ENCODE data around the gene ASIP. TPM values are rescaled to one million over a fixed set of nuclear protein-coding genes. Genes with fewer than 3 reads are reported as not detected.
A peak's percentile ranks its signal among the peaks of the same experiment; 100 is the strongest.

Gene ASIP
- total RNA-seq, 1 donor from 2014 or later = not detected

DNA sequence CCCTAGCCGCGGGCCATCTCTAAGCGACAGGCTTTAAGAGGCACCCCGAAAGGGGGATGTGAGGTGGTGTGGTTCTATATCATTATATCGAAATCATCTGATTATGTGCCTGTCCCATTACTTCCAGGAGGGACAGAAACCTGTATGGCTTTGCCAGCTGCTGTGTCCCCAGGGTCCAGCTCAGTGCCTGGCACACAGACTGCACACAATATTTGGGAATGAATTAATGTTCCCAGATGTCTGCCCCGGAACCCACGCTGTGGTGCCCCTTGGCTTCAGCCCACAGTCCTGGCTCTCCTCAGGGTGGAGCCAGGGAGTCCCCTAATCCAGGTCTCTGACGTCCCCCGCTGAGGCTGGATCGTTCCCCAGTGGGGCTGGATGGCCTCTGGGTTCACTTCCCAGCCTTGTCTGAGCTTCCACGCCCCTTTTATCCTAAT, 70.8 kb downstream of the ASIP start:
- FAIRE-seq = no peak
- no peaks in the 10 kb centered on the region for H3K27me3 ChIP-seq (ENCODE audit: control insufficient read depth, insufficient read depth, low read length)
- TF ChIP-seq, protein P1, sequence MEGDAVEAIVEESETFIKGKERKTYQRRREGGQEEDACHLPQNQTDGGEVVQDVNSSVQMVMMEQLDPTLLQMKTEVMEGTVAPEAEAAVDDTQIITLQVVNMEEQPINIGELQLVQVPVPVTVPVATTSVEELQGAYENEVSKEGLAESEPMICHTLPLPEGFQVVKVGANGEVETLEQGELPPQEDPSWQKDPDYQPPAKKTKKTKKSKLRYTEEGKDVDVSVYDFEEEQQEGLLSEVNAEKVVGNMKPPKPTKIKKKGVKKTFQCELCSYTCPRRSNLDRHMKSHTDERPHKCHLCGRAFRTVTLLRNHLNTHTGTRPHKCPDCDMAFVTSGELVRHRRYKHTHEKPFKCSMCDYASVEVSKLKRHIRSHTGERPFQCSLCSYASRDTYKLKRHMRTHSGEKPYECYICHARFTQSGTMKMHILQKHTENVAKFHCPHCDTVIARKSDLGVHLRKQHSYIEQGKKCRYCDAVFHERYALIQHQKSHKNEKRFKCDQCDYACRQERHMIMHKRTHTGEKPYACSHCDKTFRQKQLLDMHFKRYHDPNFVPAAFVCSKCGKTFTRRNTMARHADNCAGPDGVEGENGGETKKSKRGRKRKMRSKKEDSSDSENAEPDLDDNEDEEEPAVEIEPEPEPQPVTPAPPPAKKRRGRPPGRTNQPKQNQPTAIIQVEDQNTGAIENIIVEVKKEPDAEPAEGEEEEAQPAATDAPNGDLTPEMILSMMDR (IDR thresholded peaks at IDR 0.05; ENCODE audit: insufficient read depth, low read length, severe bottlenecking) = no peak
- no peaks in the 10 kb centered on the region for H3K36me3 ChIP-seq (ENCODE audit: control insufficient read depth, insufficient read depth, low read length)
- DNase-seq (ENCODE audit: low read depth) = no peak
- no peak overlapping the region for H3K4me3 ChIP-seq (ENCODE audit: low read depth, low read length)

DNA sequence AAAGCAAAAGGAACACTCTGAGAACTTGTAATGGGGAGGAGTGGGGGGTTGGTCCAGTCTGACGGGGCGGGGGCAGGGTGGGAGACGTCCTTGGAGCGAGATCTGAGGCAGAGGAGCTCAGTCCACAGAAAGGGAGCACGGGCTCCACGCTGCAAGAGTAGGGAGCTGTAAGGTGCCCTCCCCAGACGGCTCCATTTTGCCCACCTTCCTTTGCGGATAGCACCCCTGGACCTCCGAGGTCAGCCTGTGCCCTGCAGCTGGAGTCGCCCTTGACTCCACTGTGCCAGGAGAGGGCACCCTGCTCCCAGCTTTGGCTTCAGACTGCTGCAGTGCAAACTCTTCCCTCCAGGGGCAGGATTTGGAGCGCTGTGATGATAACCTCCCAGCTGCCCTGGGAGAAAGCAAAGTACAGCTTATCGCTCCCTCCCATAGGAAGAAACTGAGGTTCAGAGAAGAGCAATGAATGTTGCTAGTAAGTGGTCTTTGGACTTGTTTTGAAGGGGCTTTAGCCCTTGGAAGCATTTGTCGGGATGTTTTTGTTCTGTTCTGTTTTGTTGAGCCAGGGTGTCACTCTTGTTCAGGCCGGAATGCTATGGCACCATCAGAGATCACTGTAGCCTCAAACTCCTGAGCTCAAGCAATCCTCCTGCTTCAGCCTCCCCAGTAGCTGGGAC, 71.5 kb downstream of the ASIP start:
- H3K27me3 ChIP-seq (ENCODE audit: control insufficient read depth, insufficient read depth, low read length) = no peaks in the 10 kb centered on the region
- FAIRE-seq (peak; percentile 68), DNase-seq (ENCODE audit: low read depth) (peak; percentile 74)
- H3K36me3 ChIP-seq (ENCODE audit: control insufficient read depth, insufficient read depth, low read length) = no peaks in the 10 kb centered on the region
- no peak overlapping the region for H3K4me3 ChIP-seq (ENCODE audit: low read depth, low read length)
- TF ChIP-seq, protein P1 (IDR thresholded peaks at IDR 0.05; ENCODE audit: insufficient read depth, low read length, severe bottlenecking) = peak; percentile 100

DNA sequence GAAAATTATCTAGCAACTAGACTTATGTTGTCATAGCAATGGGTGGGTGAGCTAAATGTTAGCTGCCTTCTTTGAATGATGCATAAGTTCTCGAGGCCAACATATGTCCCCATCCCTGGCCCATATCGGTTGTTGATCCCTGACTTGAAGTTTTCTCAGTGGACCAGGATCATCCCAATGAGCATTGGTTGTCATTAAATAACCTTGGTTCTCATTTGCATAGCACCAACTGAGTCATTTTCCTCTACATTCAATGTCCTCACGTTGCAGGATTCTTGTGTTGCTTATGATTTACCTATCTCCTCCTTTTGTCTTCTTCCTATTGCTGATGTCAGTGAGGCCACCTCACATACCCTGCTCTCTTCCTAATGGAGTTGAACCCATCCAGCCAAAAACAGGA, 74.0 kb downstream of the ASIP start:
- FAIRE-seq = no peak
- Histone ChIP-seq H3K4me3 (ENCODE audit: low read depth, low read length) (no peak overlapping the region), H3K36me3 (ENCODE audit: control insufficient read depth, insufficient read depth, low read length) (no peaks in the 10 kb centered on the region), H3K27me3 (ENCODE audit: control insufficient read depth, insufficient read depth, low read length) (no peaks in the 10 kb centered on the region)
- TF ChIP-seq, protein P1 (IDR thresholded peaks at IDR 0.05; ENCODE audit: insufficient read depth, low read length, severe bottlenecking) = no peak
- DNase-seq (ENCODE audit: low read depth) = peak; percentile 59

DNA sequence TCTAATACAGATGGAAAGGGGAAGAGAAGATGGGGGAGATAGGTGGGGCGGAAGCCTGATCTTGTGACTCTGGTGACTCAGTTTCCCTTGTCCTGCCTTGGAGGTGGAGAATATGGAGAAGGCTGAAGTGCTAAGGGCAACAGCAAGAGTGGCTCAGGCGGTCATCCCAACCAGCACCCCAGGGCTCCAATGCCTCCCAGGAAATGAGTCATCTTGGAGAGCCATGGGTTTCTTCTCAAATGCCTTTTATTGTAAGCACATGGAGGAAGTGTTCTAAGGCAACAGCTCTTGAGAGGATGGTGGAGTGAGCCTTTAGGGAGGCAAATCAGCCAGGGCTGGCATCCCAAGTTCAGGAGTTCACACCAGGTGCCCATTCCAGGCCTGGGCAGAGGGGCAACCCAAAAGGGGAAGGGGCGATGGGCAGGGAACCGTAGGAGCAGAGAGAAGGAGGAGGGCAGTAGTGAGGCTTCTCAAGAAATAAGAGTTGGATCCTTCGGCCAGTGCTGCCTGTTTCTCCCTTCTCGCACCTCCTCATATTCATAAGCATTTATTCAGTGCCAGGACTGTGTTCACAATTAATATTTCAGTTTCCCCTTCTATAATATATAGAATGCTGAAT, 75.1 kb downstream of the ASIP start:
- H3K36me3 ChIP-seq (ENCODE audit: control insufficient read depth, insufficient read depth, low read length) = no peaks in the 10 kb centered on the region
- no peaks in the 10 kb centered on the region for H3K27me3 ChIP-seq (ENCODE audit: control insufficient read depth, insufficient read depth, low read length)
- FAIRE-seq (no peak), DNase-seq (ENCODE audit: low read depth) (peak; percentile 85)
- TF ChIP-seq, protein P1 (IDR thresholded peaks at IDR 0.05; ENCODE audit: insufficient read depth, low read length, severe bottlenecking) = no peak
- no peak overlapping the region for H3K4me3 ChIP-seq (ENCODE audit: low read depth, low read length)

Other genes with a start within 250 kb of the ASIP start
- 75.0 and 96.4 TPM in 2 replicates for gene RALY, start 247.5 kb upstream of the ASIP start, total RNA-seq
- 129 and 171 TPM in 2 replicates for gene EIF2S2, start 129.2 kb upstream of the ASIP start, total RNA-seq
- 207 and 278 TPM in 2 replicates for gene AHCY, start 61.9 kb downstream of the ASIP start, total RNA-seq
- 83.7 and 93.2 TPM in 2 replicates for gene ITCH, start 121.8 kb downstream of the ASIP start, total RNA-seq